ENCODE measurements around the gene BICC1. TPM values are rescaled to one million over a fixed set of nuclear protein-coding genes. Genes with fewer than 3 reads are reported as not detected.

Gene BICC1
- total RNA-seq, 1 experiment from 2014 or later, result not detected

- ChIA-PET CTCF (no interaction called here), RAD21 (ENCODE audit: low non-redundant PET in 1 of 2, low total read pairs in 2 of 2, uncharacterized antibody in 2 of 2, unreplicated experiment in 2 of 2) (no interaction called here), POLR2A (no interaction called here)
- no peak overlapping the region for H3K27ac ChIP-seq (ENCODE audit: low read depth, low read length)
- TF ChIP-seq YY1 (IDR thresholded peaks at IDR 0.05; ENCODE audit: extremely low read depth, insufficient replicate concordance, low read depth, low read length) (no peak), POLR2A (IDR thresholded peaks at IDR 0.05; ENCODE audit: borderline replicate concordance, extremely low read depth, insufficient read depth, insufficient read length) (no peak), EZH2 (IDR thresholded peaks at IDR 0.05) (no peak), SP1 (IDR thresholded peaks at IDR 0.05; ENCODE audit: low read depth) (no peak), EZH2phosphoT487 (IDR thresholded peaks at IDR 0.05; ENCODE audit: borderline replicate concordance) (no peak), ELF1 (IDR thresholded peaks at IDR 0.05; ENCODE audit: borderline replicate concordance, low read depth) (no peak), POLR2AphosphoS5 (IDR thresholded peaks at IDR 0.05; ENCODE audit: low read depth, low read length) (no peak), ZNF274 (IDR thresholded peaks at IDR 0.05; ENCODE audit: low read depth, low read length) (no peak), RAD21 (IDR thresholded peaks at IDR 0.05; ENCODE audit: low read depth) (no peak), JUND (IDR thresholded peaks at IDR 0.05) (no peak), TCF7L2 (IDR thresholded peaks at IDR 0.05; ENCODE audit: borderline replicate concordance, extremely low read depth, insufficient read depth, insufficient read length) (no peak), FOSL1 (IDR thresholded peaks at IDR 0.05; ENCODE audit: low read depth) (no peak), EGR1 (IDR thresholded peaks at IDR 0.05; ENCODE audit: low read depth) (no peak)
- TF ChIP-seq, protein P1, sequence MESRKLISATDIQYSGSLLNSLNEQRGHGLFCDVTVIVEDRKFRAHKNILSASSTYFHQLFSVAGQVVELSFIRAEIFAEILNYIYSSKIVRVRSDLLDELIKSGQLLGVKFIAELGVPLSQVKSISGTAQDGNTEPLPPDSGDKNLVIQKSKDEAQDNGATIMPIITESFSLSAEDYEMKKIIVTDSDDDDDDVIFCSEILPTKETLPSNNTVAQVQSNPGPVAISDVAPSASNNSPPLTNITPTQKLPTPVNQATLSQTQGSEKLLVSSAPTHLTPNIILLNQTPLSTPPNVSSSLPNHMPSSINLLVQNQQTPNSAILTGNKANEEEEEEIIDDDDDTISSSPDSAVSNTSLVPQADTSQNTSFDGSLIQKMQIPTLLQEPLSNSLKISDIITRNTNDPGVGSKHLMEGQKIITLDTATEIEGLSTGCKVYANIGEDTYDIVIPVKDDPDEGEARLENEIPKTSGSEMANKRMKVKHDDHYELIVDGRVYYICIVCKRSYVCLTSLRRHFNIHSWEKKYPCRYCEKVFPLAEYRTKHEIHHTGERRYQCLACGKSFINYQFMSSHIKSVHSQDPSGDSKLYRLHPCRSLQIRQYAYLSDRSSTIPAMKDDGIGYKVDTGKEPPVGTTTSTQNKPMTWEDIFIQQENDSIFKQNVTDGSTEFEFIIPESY (IDR thresholded peaks at IDR 0.05; ENCODE audit: extremely low read depth, insufficient replicate concordance, low read length), result no peak
- TF ChIP-seq, protein P2, sequence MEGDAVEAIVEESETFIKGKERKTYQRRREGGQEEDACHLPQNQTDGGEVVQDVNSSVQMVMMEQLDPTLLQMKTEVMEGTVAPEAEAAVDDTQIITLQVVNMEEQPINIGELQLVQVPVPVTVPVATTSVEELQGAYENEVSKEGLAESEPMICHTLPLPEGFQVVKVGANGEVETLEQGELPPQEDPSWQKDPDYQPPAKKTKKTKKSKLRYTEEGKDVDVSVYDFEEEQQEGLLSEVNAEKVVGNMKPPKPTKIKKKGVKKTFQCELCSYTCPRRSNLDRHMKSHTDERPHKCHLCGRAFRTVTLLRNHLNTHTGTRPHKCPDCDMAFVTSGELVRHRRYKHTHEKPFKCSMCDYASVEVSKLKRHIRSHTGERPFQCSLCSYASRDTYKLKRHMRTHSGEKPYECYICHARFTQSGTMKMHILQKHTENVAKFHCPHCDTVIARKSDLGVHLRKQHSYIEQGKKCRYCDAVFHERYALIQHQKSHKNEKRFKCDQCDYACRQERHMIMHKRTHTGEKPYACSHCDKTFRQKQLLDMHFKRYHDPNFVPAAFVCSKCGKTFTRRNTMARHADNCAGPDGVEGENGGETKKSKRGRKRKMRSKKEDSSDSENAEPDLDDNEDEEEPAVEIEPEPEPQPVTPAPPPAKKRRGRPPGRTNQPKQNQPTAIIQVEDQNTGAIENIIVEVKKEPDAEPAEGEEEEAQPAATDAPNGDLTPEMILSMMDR (IDR thresholded peaks at IDR 0.05 in 2 of 3, conservative IDR thresholded peaks at IDR 0.05 in 1 of 3; ENCODE audit: borderline replicate concordance in 1 of 3, insufficient read depth in 1 of 3, low read depth in 2 of 3, low read length in 2 of 3), result no peak
- TF ChIP-seq, protein P3, sequence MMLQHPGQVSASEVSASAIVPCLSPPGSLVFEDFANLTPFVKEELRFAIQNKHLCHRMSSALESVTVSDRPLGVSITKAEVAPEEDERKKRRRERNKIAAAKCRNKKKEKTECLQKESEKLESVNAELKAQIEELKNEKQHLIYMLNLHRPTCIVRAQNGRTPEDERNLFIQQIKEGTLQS (IDR thresholded peaks at IDR 0.05), result no peak
- H2AFZ ChIP-seq (ENCODE audit: low read depth, low read length, poor library complexity, severe bottlenecking), result no peak overlapping the region
- no peaks in the 10 kb centered on the region for H3K36me3 ChIP-seq (ENCODE audit: control insufficient read depth in 1 of 2, insufficient read depth in 2 of 2, low read length in 2 of 2)
- H3K4me2 ChIP-seq (ENCODE audit: low read length), result no peak overlapping the region
- H3K9me3 ChIP-seq (ENCODE audit: control insufficient read depth in 1 of 2, insufficient read depth in 1 of 2, low read depth in 1 of 2, low read length in 2 of 2), result no peaks in the 10 kb centered on the region
- no TSS peak for BruUV-seq (replicated peaks)
- H3K9me2 ChIP-seq (ENCODE audit: insufficient read depth), result no peaks in the 10 kb centered on the region
- H3K79me2 ChIP-seq (ENCODE audit: insufficient read depth, low read length), result no peaks in the 10 kb centered on the region
- peaks cover 16% of the 10 kb centered on the region; the same call in 1 of the 2 replicates for H3K27me3 ChIP-seq (ENCODE audit: insufficient read depth, low read length)
- H3K9ac ChIP-seq (ENCODE audit: low read length), result no peak overlapping the region
- no peak overlapping the region for H3K4me3 ChIP-seq (replicated peaks in 1 of 2; ENCODE audit: low read depth in 1 of 2, low read length in 2 of 2)
- DNase-seq (ENCODE audit: low read depth, low spot score) (no peak), ATAC-seq (no peak)
- no peaks in the 10 kb centered on the region for H4K20me1 ChIP-seq (ENCODE audit: insufficient read depth)
- H3K4me1 ChIP-seq (ENCODE audit: control insufficient read depth in 1 of 2, insufficient read depth in 2 of 2, low read length in 2 of 2), result no peaks in the 10 kb centered on the region
- intact Hi-C loops (cut with micrococcal nuclease), result no loop called here
Measured at GRCh38 chr10:58723966-58724365, 211.3 kb downstream of the BICC1 start.
